Fibroblast of lung (primary cell): ENCODE measurements around the gene SGMS2. TPM values are rescaled to one million over a fixed set of nuclear protein-coding genes. Genes with fewer than 3 reads are reported as not detected.

ENCODE experiments used
- DNase-seq, 2 donors: peaks; one replicate each; pipeline versions ENCODE4 v3.0.0 to v3.0.0-alpha.2; 2010; ENCODE audit warnings: low read depth in 2 of 2
- H2AFZ ChIP-seq: 2 replicates; pipeline ENCODE4 v1.5.1; 2012; ENCODE audit warnings: low read length, control low read depth, inconsistent platforms
- H3K27ac ChIP-seq: 2 replicates; pipeline ENCODE4 v1.5.1; 2011; ENCODE audit warnings: low read length, control low read depth; ENCODE audit not compliant: insufficient read depth
- H3K27me3 ChIP-seq: 2 replicates; pipeline ENCODE4 v1.5.1; 2011; ENCODE audit warnings: mild to moderate bottlenecking, low read length; ENCODE audit not compliant: control insufficient read depth, insufficient read depth
- H3K36me3 ChIP-seq: 2 replicates; pipeline ENCODE4 v1.5.1; 2011; ENCODE audit warnings: low read length; ENCODE audit not compliant: control insufficient read depth, insufficient read depth
- H3K4me1 ChIP-seq: 2 replicates; pipeline ENCODE4 v1.5.1; 2011; ENCODE audit warnings: low read length; ENCODE audit not compliant: control insufficient read depth, insufficient read depth; ENCODE audit errors: extremely low read depth
- H3K4me2 ChIP-seq: 2 replicates; pipeline ENCODE4 v1.5.1; 2011; ENCODE audit warnings: low read length, control low read depth; ENCODE audit not compliant: insufficient read depth; ENCODE audit errors: extremely low read depth
- H3K4me3 ChIP-seq, 4 experiments: fragments of 200-600 bp in 1 of 4; sonication (generic) in 1 of 4; replicated peaks in 1 of 4; 2 replicates each; pipeline ENCODE4 v1.5.1; 2011 to 2016; ENCODE audit warnings: low read length in 4 of 4, low read depth in 3 of 4, mild to moderate bottlenecking in 3 of 4, control low read depth in 2 of 4, inconsistent platforms in 1 of 4, mixed read lengths in 1 of 4; ENCODE audit not compliant: insufficient read depth in 1 of 4; ENCODE audit errors: control extremely low read depth in 1 of 4
- H3K79me2 ChIP-seq: 2 replicates; pipeline ENCODE4 v1.5.1; 2012; ENCODE audit warnings: mild to moderate bottlenecking, low read length, inconsistent platforms; ENCODE audit not compliant: control insufficient read depth, insufficient read depth
- H3K9ac ChIP-seq: 2 replicates; pipeline ENCODE4 v1.5.1; 2011; ENCODE audit warnings: mild to moderate bottlenecking, low read length, control low read depth; ENCODE audit not compliant: insufficient read depth
- H3K9me3 ChIP-seq: 2 replicates; pipeline ENCODE4 v1.5.1; 2012; ENCODE audit warnings: low read depth, low read length; ENCODE audit not compliant: control insufficient read depth, insufficient read depth
- H4K20me1 ChIP-seq: 2 replicates; pipeline ENCODE4 v1.5.1; 2011; ENCODE audit warnings: low read length; ENCODE audit not compliant: control insufficient read depth, insufficient read depth; ENCODE audit errors: extremely low read depth
- CTCF ChIP-seq, 2 donors: IDR thresholded peaks in 1 of 2; conservative IDR thresholded peaks in 1 of 2; 1 replicate in 1 of 2; 2 replicates in 1 of 2; pipeline ENCODE4 v1.5.1; 2011 to 2012; ENCODE audit warnings: low read length in 2 of 2, control low read depth in 1 of 2, inconsistent platforms in 1 of 2, low read depth in 1 of 2, mild to moderate bottlenecking in 1 of 2
- EZH2 ChIP-seq: IDR thresholded peaks from 2 replicates; pipeline ENCODE4 v1.5.1; 2012; ENCODE audit warnings: low read length, control low read depth, mild to moderate bottlenecking; ENCODE audit errors: missing control alignments
- polyA plus RNA-seq, 2 donors: library from polyadenylated mRNA; depleted of rRNA in 1 of 2; stranded (reverse) in 1 of 2; unstranded in 1 of 2; fragments of >200 nt; gene quantifications; 2 replicates each; pipeline ENCODE4 v1.2.1, GENCODE V29; 2011 to 2012; ENCODE audit warnings: missing spikeins in 1 of 2
- total RNA-seq: library from RNA; depleted of rRNA; stranded (reverse); fragments of >200 nt; gene quantifications from 2 replicates; pipeline ENCODE4 v1.2.1, GENCODE V29; 2014

The SGMS2 gene
- total and polyA plus RNA-seq, 2 donors (not counting 1 experiment from before 2014, with no cell fraction given), result 63.7 to 82.7 TPM

GRCh38 chr4:107801766-107802211, 22.9 kb upstream of the SGMS2 start:
- peak; percentile 29 to 68 for DNase-seq
- Histone ChIP-seq H3K4me2 (peak overlapping the region; percentile 27), H3K27me3 (no peaks in the 10 kb centered on the region), H2AFZ (no peak overlapping the region), H3K27ac (no peak overlapping the region), H3K36me3 (no peaks in the 10 kb centered on the region), H4K20me1 (no peaks in the 10 kb centered on the region), H3K9me3 (no peaks in the 10 kb centered on the region), H3K4me1 (peaks cover 4% of the 10 kb centered on the region), H3K4me3 (no peak overlapping the region), H3K79me2 (no peaks in the 10 kb centered on the region), H3K9ac (no peak overlapping the region)
- TF ChIP-seq CTCF (conservative IDR thresholded peaks at IDR 0.05 in 1 of 2, IDR thresholded peaks at IDR 0.05 in 1 of 2; ENCODE audit: low read depth in 1 of 2, low read length in 2 of 2) (no peak), EZH2 (no peak)

GRCh38 chr4:107804956-107805355, 19.8 kb upstream of the SGMS2 start:
- Histone ChIP-seq H2AFZ (no peak overlapping the region), H4K20me1 (no peaks in the 10 kb centered on the region), H3K4me1 (peaks cover 4% of the 10 kb centered on the region), H3K27ac (no peak overlapping the region), H3K27me3 (no peaks in the 10 kb centered on the region), H3K79me2 (no peaks in the 10 kb centered on the region), H3K9me3 (no peaks in the 10 kb centered on the region), H3K9ac (no peak overlapping the region), H3K4me3 (no peak overlapping the region), H3K4me2 (no peak overlapping the region), H3K36me3 (no peaks in the 10 kb centered on the region)
- DNase-seq, result peak in 1 of 2 donors; percentile 8
- TF ChIP-seq CTCF (conservative IDR thresholded peaks at IDR 0.05 in 1 of 2, IDR thresholded peaks at IDR 0.05 in 1 of 2; ENCODE audit: low read depth in 1 of 2, low read length in 2 of 2) (no peak), EZH2 (no peak)

- H3K27me3 ChIP-seq, result no peaks in the 10 kb centered on the region
- no peak overlapping the region for H3K4me3 ChIP-seq
- no peak overlapping the region for H2AFZ ChIP-seq
- no peak for TF ChIP-seq EZH2
- TF ChIP-seq CTCF (conservative IDR thresholded peaks at IDR 0.05 in 1 of 2, IDR thresholded peaks at IDR 0.05 in 1 of 2; ENCODE audit: low read depth in 1 of 2, low read length in 2 of 2), result no peak
- no peaks in the 10 kb centered on the region for H3K36me3 ChIP-seq
- no peaks in the 10 kb centered on the region for H3K79me2 ChIP-seq
- H3K9ac ChIP-seq, result no peak overlapping the region
- no peaks in the 10 kb centered on the region for H4K20me1 ChIP-seq
- DNase-seq, result no peak
- H3K4me1 ChIP-seq, result peaks cover 4% of the 10 kb centered on the region
- no peaks in the 10 kb centered on the region for H3K9me3 ChIP-seq
- no peak overlapping the region for H3K27ac ChIP-seq
- H3K4me2 ChIP-seq, result no peak overlapping the region
Measured at GRCh38 chr4:107806196-107806595, 18.5 kb upstream of the SGMS2 start.
